ENCODE measurements around the gene ABCC9. TPM values are rescaled to one million over a fixed set of nuclear protein-coding genes. Genes with fewer than 3 reads are reported as not detected.

ABCC9 gene
- total RNA-seq, 1 donor from 2014 or later: 27.5 TPM

GRCh38 chr12:21852251-21852650 is 89.0 kb downstream of the ABCC9 start:
- DNase-seq: no peak
- no peak overlapping the region for H3K27ac ChIP-seq
- intact Hi-C loops (cut with DNase I): no loop called here

GRCh38 chr12:21851151-21851550 is 90.1 kb downstream of the ABCC9 start:
- no peaks in the 10 kb centered on the region for H3K36me3 ChIP-seq
- DNase-seq (no peak), ATAC-seq (no peak)
- no peak overlapping the region for H3K27ac ChIP-seq
- H3K4me1 ChIP-seq: no peaks in the 10 kb centered on the region
- intact Hi-C loops (cut with DNase I): no loop called here
- no peaks in the 10 kb centered on the region for H3K9me3 ChIP-seq
- H3K27me3 ChIP-seq (ENCODE audit: low read depth): no peaks in the 10 kb centered on the region
- no peak overlapping the region for H3K4me3 ChIP-seq
- no peak for TF ChIP-seq CTCF (IDR thresholded peaks at IDR 0.05)

More at GRCh38 chr12:21852251-21852650, 89.0 kb downstream of the ABCC9 start:
- H3K4me3 ChIP-seq: no peak overlapping the region
- ATAC-seq: no peak
- H3K36me3 ChIP-seq: no peaks in the 10 kb centered on the region
- no peaks in the 10 kb centered on the region for H3K27me3 ChIP-seq (ENCODE audit: low read depth)
- H3K4me1 ChIP-seq: no peaks in the 10 kb centered on the region
- TF ChIP-seq CTCF (IDR thresholded peaks at IDR 0.05): no peak
- no peaks in the 10 kb centered on the region for H3K9me3 ChIP-seq

GRCh38 chr12:21850419-21850818 is 90.8 kb downstream of the ABCC9 start:
- Histone ChIP-seq H3K36me3 (no peaks in the 10 kb centered on the region), H3K27me3 (ENCODE audit: low read depth) (no peaks in the 10 kb centered on the region), H3K4me3 (no peak overlapping the region), H3K9me3 (no peaks in the 10 kb centered on the region), H3K27ac (no peak overlapping the region), H3K4me1 (no peaks in the 10 kb centered on the region)
- intact Hi-C loops (cut with DNase I): no loop called here
- DNase-seq (no peak), ATAC-seq (no peak)
- TF ChIP-seq CTCF (IDR thresholded peaks at IDR 0.05): no peak

- H3K4me1 ChIP-seq: no peaks in the 10 kb centered on the region
These were observed 91.3 kb downstream of the ABCC9 start for GRCh38 chr12:21849878-21850277.

GRCh38 chr12:21848192-21848591 is 93.0 kb downstream of the ABCC9 start:
- Histone ChIP-seq H3K27me3 (ENCODE audit: low read depth) (no peaks in the 10 kb centered on the region), H3K36me3 (no peaks in the 10 kb centered on the region), H3K4me3 (no peak overlapping the region), H3K4me1 (no peaks in the 10 kb centered on the region), H3K27ac (no peak overlapping the region), H3K9me3 (no peaks in the 10 kb centered on the region)
- DNase-seq: no peak
- no peak for ATAC-seq
- intact Hi-C loops (cut with DNase I): no loop called here
- TF ChIP-seq CTCF (IDR thresholded peaks at IDR 0.05): no peak

More at GRCh38 chr12:21849878-21850277, 91.3 kb downstream of the ABCC9 start:
- Histone ChIP-seq H3K27ac (no peak overlapping the region), H3K36me3 (no peaks in the 10 kb centered on the region), H3K27me3 (ENCODE audit: low read depth) (no peaks in the 10 kb centered on the region), H3K4me3 (no peak overlapping the region), H3K9me3 (no peaks in the 10 kb centered on the region)
- intact Hi-C loops (cut with DNase I): no loop called here
- no peak for TF ChIP-seq CTCF (IDR thresholded peaks at IDR 0.05)
- ATAC-seq (no peak), DNase-seq (no peak)

- intact Hi-C loops (cut with DNase I): no loop called here
- no peak for TF ChIP-seq CTCF (IDR thresholded peaks at IDR 0.05)
- Histone ChIP-seq H3K4me3 (no peak overlapping the region), H3K9me3 (no peaks in the 10 kb centered on the region), H3K4me1 (no peaks in the 10 kb centered on the region), H3K36me3 (no peaks in the 10 kb centered on the region), H3K27ac (no peak overlapping the region), H3K27me3 (ENCODE audit: low read depth) (no peaks in the 10 kb centered on the region)
- ATAC-seq (no peak), DNase-seq (no peak)
These were observed 97.4 kb downstream of the ABCC9 start for GRCh38 chr12:21843795-21844194.
